Forelimb muscle (tissue), 1 donor: Measurements from ENCODE around the gene ACSL4. TPM values are rescaled to one million over a fixed set of nuclear protein-coding genes. Genes with fewer than 3 reads are reported as not detected.

ENCODE experiments used
- DNase-seq: peaks from one replicate; pipeline ENCODE4 v3.0.0-alpha.2; 2013; ENCODE audit warnings: low read depth
- polyA plus RNA-seq: library from polyadenylated mRNA; unstranded; fragments of 120-200 nt; gene quantifications from one replicate; pipeline ENCODE4 v1.2.1, GENCODE V29; 2013; ENCODE audit not compliant: insufficient read length

ACSL4 gene
- polyA plus RNA-seq, 1 donor = 20.7 TPM

DNA sequence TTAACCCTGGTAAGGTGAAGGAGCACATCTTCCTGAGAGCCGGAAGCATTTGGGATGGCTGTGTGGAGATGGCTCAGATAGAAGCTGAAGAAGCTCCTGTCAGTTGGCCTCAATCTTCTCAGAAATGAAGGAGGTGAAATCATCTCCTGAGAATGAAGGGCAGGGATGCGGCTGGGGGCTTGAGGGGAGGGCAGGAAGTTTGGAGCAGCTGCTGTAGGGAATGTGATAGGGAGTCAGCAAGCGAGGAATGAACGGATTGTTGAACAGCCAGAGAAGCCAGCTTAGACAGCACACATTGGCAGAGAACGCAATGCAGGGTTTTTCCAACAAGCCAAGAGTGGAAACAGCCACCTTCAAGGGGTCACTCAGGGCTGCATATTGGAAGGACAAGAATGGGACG is 118.1 kb downstream of the ACSL4 start:
- DNase-seq = no peak

DNA sequence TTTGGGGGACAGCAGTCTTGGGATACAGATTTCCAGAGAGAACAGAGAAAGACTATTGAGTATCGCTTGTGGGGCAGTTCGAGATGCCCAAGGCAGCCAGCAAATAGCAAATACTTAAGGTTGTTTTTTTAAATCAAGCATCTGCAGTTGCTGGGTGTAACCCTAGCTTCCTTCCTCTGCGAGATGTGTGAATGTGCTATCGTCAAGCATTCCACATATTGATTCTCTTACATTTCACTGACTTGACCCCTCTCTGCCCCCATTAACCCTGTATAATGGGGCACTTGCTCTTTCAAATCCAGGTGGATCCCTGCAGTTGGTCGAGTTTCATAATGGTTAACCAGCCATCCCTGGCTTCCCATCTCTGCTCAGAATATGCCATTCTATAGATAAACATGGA is 131.6 kb downstream of the ACSL4 start:
- DNase-seq = no peak

DNA sequence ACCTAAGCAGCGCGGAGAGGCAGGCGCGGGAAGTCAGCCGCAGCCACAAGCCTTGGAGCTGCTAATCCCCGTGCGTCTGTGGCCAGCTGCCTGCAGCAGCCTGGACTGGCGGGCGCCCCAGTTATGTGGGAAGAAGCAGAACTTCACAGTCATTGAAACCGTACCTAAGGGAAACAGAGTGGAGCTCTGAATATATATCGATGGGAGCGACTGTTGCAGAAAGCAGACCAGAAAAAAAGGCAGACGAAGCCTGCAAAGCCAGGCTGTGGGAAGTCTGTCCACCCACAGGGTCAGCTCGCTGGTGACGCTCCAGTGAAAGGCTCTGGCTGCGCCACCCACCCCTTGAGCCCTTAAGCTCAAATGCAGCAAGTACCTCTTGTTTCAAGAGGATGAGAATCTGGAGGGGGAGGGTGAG is 132.8 kb downstream of the ACSL4 start:
- DNase-seq = no peak

DNA sequence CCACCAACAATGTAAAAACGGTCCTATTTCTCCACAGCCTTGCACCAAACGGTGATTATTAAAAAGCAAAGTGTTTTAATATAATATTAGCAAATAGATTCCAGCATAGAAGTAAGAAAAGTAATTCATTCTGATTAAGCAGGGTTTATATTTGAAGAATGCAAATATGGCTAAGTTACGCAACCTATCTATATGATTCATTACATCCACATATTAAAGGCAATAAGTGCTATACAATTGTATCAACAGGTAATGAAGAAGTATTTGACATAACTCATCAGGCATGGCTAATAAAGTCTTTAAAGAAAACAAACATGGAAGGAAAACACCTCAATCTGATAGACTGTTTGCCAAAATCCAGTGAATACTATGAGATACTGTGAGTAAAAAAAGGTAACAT is 137.0 kb downstream of the ACSL4 start:
- DNase-seq = no peak

Other genes with a start within 250 kb of the ACSL4 start
- 5.8 TPM for gene NXT2, start 196.4 kb downstream of the ACSL4 start, polyA plus RNA-seq
- 61.0 TPM for gene KCNE5, start 108.1 kb downstream of the ACSL4 start, polyA plus RNA-seq